ENCODE data around the gene MACROD2.

DNA sequence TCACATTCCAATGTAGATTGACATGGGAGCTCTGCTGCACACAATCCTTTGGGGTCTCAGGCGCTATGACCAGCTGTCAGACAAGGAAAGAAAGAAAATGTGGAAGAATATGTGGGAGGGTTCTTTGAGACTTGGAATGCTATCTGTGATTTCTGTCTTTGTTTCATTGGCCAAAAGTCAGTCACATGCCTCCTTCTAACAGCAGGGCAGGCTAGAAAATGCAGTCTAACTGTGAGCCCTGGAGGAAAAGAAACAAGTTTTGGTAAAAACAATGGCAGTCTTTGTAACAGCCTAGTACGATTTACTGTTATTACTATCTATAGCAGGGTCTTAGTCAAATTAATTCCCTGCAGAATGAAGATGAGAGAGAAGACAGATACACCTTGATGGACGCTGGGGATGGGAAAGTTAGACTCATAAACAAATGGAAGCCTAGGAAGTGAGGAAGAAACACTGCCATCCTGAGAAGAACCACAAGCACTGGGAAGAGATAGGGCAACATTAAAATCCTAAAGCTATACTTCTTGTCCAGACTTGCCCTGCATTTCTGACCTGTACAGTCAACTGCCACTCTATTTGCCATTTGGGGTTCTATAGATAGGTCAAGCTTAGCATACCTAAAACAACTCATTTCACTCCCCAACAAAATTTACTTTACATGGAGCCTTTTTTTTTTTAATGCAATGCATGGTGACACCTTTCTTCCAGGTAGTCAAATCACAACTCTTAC, 1744.9 kb downstream of the MACROD2 start:
- TF ChIP-seq, protein P1, sequence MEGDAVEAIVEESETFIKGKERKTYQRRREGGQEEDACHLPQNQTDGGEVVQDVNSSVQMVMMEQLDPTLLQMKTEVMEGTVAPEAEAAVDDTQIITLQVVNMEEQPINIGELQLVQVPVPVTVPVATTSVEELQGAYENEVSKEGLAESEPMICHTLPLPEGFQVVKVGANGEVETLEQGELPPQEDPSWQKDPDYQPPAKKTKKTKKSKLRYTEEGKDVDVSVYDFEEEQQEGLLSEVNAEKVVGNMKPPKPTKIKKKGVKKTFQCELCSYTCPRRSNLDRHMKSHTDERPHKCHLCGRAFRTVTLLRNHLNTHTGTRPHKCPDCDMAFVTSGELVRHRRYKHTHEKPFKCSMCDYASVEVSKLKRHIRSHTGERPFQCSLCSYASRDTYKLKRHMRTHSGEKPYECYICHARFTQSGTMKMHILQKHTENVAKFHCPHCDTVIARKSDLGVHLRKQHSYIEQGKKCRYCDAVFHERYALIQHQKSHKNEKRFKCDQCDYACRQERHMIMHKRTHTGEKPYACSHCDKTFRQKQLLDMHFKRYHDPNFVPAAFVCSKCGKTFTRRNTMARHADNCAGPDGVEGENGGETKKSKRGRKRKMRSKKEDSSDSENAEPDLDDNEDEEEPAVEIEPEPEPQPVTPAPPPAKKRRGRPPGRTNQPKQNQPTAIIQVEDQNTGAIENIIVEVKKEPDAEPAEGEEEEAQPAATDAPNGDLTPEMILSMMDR (IDR thresholded peaks at IDR 0.05), result no peak
- TF ChIP-seq POLR2A (IDR thresholded peaks at IDR 0.05), result no peak
